ENCODE results near the gene GJC1.
"Not testable (repeated sequence)": the region's sequence is repeated elsewhere in the genome, so short reads cannot be mapped to it uniquely, and the experiment has no call there.

Gene GJC1

DNA sequence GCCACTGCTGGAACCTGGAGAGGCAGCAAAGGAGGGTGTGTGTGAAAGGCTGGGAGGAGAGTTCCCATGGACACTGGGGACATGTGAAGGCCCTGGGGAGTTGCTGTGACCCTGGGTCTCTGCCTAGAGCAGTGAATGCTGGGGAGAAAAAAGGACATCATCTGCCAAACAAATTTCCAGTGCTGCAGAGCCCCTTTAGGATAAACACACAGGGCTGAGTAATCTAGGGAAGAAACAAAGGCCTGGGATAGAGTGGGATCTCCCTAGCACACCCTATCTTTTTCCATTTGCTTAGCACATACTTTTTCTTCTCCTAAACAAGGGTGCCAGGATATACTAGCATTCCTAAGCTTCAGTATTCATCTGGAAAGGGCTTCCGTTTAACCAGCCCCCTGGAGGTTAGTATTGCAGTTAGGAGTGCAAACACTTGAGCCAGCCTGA lies 14.3 kb upstream of the GJC1 start:
- no peak for DNase-seq (ENCODE audit: low read depth in 2 of 2)

DNA sequence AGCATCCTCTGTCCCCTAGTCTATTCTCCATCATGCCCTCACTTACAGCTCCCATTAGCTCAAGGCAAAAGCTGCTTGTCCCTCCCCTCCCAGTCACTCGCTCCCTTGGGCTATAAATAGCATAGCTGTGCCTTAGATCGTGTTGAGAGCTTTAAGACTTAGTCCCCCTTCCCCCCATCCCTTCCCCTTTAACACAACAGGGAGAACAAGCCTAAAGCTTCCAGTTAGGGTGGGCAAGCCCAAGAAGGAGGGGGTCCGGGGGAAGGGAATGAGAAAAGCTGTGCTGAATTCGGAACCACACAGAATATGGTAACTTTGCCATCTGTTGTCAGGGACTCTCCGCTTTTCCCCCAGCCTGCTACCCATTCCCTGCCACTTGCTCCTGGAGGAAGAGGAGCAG lies 12.7 kb upstream of the GJC1 start:
- DNase-seq (ENCODE audit: low read depth in 2 of 2) = no peak

- DNase-seq (ENCODE audit: low read depth in 2 of 2) = no peak
These were observed 10.8 kb upstream of the GJC1 start for GRCh38 chr17:44840936-44841335.

GRCh38 chr17:44840274-44840673 lies 10.2 kb upstream of the GJC1 start:
- no peak for DNase-seq (ENCODE audit: low read depth in 2 of 2)

GRCh38 chr17:44837196-44837595 lies 7.1 kb upstream of the GJC1 start:
- no peak for DNase-seq (ENCODE audit: low read depth in 2 of 2)

DNA sequence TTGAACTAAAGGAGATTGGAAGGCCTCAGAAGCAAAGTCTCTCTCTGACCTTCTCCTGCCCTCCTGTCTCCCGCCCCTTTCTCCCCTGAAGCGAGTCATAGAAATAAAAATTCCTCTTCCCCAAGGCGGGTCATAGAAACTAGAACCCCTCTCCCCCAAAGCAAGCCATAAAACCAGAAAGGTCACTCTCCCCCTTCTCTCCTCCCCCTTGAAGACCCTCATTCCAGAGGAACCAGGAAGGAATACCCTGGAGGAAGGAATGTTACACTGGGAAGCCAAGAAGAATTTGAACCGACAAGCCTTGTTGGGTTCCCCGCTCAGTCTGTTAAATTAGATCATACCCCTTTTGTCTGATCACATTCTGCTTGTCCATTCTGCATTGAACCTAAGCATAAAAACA lies 2.7 kb upstream of the GJC1 start:
- no peak for DNase-seq (ENCODE audit: low read depth in 2 of 2)

GRCh38 chr17:44831371-44831770 lies 1.3 kb upstream of the GJC1 start:
- no peak for DNase-seq (ENCODE audit: low read depth in 2 of 2)

DNA sequence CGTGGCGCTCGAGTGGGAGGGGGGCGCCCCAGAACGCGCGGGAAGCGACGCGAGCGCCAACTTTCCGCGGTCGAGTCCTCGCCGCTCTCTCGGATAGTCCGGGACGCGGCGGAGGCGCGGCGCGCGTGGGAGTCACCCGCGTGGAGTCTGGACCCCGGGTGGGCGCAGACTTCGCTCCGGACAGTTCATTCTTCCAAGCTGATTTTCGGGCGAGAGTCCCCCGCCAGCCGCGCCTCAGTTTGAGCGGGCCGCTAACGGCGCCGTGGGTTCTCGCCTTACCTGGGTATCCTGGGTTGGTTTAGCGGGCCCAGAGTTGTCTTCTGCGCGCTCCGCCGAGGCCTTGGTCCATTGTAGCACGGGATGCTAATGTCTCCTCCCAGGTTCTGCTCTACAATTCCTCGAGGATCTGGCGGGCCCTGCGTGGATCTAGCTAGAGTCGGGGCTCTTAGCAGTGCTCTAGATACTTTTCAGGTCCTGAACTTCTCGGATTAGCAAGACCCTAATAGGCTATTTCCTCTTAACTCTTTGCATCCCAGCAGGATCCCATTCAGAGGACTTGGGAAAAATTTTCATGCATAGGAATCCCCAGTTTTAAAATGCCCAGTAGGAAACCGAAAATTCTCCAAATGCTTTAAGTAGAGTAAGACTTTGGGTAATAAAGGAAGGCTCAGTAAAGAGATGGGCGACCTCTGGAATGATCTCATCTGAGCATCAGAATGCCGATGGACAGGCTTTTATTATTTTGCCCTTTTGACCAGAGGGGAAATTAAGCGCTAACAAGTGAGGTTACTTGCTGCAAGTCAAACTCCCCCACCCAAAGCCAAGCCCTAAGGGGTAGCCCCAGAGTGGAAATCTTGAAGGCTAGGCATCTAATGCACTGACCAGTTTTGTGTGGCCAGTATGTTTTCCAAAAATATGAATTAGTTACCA lies 537 bp upstream of the GJC1 start:
- no peak for DNase-seq (ENCODE audit: low read depth in 2 of 2)

DNA sequence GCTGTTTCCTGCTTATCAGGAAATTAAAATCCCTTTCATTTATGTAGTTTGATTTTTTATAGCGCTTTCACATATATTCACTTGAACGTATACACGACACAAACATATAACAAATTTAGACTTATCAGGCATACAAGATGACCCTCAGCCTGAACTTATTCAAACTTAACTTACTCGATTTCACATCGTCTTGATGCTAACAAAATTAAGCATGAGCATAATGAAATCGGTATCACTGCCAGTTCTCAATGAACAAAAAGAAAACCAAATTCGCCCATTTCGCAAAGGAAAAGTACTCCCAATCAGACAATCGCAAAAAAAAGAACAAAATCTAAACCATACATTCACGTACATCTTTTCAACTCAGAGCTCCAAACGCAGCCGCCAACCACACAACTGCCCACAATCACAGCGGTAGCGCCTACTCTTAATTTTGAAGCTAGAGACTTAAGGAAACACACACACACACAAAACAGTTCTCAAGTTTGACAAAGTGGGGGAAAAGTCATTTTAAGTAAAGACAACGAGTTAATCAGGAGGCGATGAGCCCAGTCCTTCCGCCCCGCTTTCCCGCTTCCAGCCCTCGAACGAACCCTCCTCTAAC lies 1.1 kb downstream of the GJC1 start:
- DNase-seq (ENCODE audit: low read depth in 2 of 2) = no peak

DNA sequence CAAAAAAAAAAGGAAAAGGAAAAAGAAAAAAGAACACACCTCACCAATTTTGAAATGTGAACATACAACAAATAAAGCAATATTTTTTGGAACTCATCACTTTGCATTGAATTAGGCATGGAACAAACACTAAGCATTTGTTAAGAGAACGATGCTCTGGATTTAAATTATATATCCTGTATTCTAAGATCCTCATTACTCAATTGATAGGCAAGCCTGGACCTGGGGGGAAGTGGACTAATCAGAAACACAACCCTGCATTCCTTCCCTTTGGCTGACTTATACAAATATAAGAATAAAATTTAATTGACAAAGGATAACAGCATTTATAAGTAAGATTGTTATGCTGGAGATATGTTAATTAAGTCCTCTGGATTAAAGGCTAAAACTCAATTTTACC lies 2.2 kb downstream of the GJC1 start:
- no peak for DNase-seq (ENCODE audit: low read depth in 2 of 2)

GRCh38 chr17:44826123-44826790 lies 3.8 kb downstream of the GJC1 start:
- no peak for DNase-seq (ENCODE audit: low read depth in 2 of 2)

- not testable (repeated sequence) for DNase-seq (ENCODE audit: low read depth in 2 of 2)
These were observed 4.9 kb downstream of the GJC1 start for GRCh38 chr17:44825236-44825635.

DNA sequence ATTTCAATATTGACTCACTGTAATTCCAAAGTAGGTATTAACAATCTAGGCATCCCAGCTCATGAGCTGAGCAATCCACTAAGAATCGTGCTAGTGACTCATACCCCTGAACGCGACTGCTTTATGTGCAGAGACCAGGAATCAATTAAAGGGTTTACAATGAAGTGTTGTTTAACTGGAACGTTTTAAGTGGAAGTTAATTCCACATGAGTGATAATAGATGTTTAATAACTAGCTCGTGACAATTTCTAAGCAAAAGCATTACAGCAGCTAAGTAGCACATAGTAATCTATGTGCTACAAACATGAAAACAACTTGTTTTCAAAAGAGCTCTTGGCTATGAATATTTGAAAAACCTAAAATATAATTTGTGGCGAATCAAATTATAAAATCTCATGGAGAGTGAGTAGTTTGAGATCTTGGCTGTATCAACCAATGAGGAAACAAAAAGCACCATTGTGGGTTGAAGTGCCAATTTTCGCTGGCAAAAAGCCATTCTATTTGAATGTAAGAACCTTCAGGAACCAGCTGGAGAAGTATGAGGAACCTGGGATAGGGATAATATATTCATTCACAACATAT lies 9.4 kb downstream of the GJC1 start:
- peak; percentile 83 to 84 for DNase-seq (ENCODE audit: low read depth in 2 of 2)

DNA sequence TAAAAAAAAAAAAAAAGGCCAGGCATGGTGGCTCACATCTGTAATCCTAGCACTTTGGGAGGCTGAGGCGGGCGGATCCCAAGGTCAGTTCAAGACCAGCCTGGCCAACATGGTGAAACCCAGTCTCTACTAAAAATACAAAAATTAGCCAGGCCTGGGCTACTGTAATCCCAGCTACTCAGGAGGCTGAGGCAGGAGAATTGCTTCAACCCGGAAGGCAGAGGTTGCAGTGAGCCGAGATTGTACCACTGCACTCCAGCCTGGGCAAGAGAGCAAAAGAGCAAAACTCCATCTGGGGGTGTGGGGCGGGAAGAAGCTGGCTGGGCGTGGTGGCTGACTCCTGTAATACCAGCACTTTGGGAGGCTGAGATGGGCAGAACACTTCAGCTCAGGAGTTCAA lies 11.6 kb downstream of the GJC1 start:
- not testable (repeated sequence) for DNase-seq (ENCODE audit: low read depth in 2 of 2)

- DNase-seq (ENCODE audit: low read depth in 2 of 2) = no peak
These were observed 17.8 kb downstream of the GJC1 start for GRCh38 chr17:44812263-44812662.

- not testable (repeated sequence) for DNase-seq (ENCODE audit: low read depth in 2 of 2)
These were observed 21.3 kb downstream of the GJC1 start for GRCh38 chr17:44808656-44809388.

- DNase-seq (ENCODE audit: low read depth in 2 of 2) = no peak
These were observed 21.9 kb downstream of the GJC1 start for GRCh38 chr17:44808156-44808555.

DNA sequence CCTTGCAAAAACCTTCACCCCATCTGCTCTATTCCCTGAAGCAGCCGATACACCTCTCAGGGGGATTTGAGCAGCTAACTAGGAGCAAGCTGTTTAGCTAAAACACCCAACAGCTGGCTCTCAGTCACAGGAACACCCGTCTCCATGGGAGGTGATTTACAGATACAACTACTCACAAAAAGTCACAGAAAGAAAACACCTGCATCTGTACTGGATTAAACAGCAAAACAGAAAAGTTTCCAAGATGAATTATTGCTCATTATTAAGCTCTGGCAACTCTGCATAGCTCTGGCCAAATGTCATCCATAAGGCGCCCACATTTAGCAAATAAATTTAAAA lies 22.3 kb downstream of the GJC1 start:
- DNase-seq (ENCODE audit: low read depth in 2 of 2) = peak in 1 of 2 experiments; percentile 44

- no peak for DNase-seq (ENCODE audit: low read depth in 2 of 2)
These were observed 22.8 kb downstream of the GJC1 start for GRCh38 chr17:44807093-44807816.

DNA sequence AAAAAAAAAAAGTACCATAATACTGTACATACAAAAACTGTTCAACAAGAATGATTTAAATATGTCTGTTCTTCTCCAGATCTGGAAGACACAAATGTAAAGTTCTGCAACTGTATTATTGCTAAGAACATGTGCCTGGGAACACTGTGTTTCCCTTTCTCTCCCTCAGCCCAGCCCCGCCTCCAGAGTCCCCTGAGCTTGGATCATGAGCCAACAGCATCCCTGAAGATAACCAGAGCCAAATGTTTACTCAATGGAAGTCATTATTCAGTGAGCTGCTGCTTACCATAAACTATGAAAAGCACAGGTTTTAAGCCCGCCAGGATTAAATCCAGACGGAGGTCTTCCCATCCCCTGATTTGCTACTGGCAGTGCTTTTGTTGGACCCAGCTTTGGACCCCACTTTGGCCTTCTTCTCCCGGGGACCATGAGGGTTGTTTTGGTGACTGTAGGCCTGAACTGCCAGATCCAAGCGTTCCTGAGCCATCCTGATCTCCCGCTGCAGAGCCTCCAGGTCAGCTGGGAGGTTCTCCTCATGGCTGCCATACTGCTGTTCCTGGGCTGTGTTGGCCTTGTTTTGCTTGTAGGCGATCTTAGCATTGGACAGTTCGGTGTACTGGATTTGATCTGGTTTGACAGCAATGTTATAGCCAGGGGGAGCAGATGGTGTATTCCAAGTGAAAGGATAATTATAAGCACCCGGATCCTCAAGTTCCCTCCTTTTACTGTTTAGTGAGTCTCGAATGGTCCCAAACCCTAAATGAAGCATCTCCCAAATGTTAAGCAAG lies 25.6 kb downstream of the GJC1 start:
- no peak for DNase-seq (ENCODE audit: low read depth in 2 of 2)
